Central memory CD8-positive, alpha-beta T cell (primary cell): ENCODE data around the gene ITGB6.
A peak's percentile ranks its signal among the peaks of the same experiment; 100 is the strongest.

Source experiments
- ATAC-seq: fragments of 150-1000 bp; cut with Tn5 transposase; replicated peaks from 2 replicates; pipeline ENCODE4 v1.10.0; 2022; ENCODE audit warnings: mild to moderate bottlenecking, moderate FRiP score, moderate number of reproducible peaks; ENCODE audit not compliant: poor library complexity, severe bottlenecking; ENCODE audit errors: extremely low read depth
- DNase-seq, 2 donors: peaks; one replicate each; pipeline ENCODE4 v3.0.0; 2021; ENCODE audit warnings: low spot score in 2 of 2
- H3K27ac Mint-ChIP-seq: one replicate; pipeline ENCODE4 v1.8.0; 2022; ENCODE audit warnings: low read depth, mild to moderate bottlenecking, moderate library complexity, mixed read lengths
- H3K27me3 Mint-ChIP-seq: one replicate; pipeline ENCODE4 v1.8.0; 2022; ENCODE audit warnings: mixed read lengths
- H3K36me3 Mint-ChIP-seq: one replicate; pipeline ENCODE4 v1.8.0; 2022; ENCODE audit warnings: mild to moderate bottlenecking, moderate library complexity, mixed read lengths; ENCODE audit not compliant: insufficient read depth
- H3K4me1 Mint-ChIP-seq: one replicate; pipeline ENCODE4 v1.8.0; 2022; ENCODE audit warnings: mixed read lengths
- H3K4me3 Mint-ChIP-seq: one replicate; pipeline ENCODE4 v1.8.0; 2022; ENCODE audit warnings: mild to moderate bottlenecking, moderate library complexity, mixed read lengths
- H3K9me3 Mint-ChIP-seq: one replicate; pipeline ENCODE4 v1.8.0; 2022; ENCODE audit warnings: mixed read lengths

The ITGB6 gene

DNA sequence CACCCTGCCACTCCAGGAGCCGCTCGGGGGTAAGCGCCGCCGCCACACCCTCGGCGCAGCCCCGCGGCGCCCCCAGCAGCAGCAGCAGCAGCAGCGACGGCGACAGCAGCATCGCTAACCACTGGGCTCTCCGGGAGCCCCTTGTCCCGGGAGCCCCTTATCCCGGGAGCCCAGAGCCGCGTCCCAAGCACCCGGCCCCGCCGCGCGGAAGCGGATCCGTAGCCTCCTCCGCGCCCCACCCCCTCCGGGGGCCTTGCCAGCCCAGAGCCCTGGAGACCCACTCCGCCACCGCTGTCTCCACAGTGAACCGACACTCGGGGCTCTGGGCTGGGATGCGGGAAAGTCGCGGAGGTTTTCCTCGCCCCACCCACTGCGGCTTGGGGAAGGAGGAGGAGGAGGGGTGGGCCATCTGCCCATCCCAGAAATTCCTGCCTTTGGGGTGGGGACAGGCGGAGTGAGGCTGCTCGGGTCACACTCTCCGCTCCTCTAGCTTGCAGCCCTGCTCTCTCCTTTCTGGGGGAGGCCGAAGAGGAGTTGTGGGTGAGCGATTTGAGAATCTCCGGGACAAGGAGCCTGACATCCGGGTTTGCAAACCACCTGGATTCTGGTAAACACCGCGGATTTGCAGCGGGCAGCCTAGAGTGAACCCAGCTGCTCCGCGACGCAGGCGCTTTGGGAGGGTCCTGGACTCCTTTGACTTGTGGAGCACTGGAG, 137.6 kb downstream of the ITGB6 start, which contains the start of gene PLA2R1:
Gene PLA2R1 (minus strand): TSS at position 324 of the 714 bp plus-strand sequence. CDS start 212 bp downstream, at position 112.
- peaks cover 81% of the 10 kb centered on the region for H3K27me3 Mint-ChIP-seq
- H3K27ac Mint-ChIP-seq, result no peak within 1 kb of the TSS
- ATAC-seq (no peak), DNase-seq (no peak)
- no peaks in the 10 kb centered on the region for H3K9me3 Mint-ChIP-seq
- peaks cover 7% of the 10 kb centered on the region for H3K4me1 Mint-ChIP-seq
- no peaks in the 10 kb centered on the region for H3K36me3 Mint-ChIP-seq
- H3K4me3 Mint-ChIP-seq, result peak within 1 kb of the TSS; percentile 29

GRCh38 chr2:160061944-160062291, 138.2 kb downstream of the ITGB6 start:
- no peak for ATAC-seq
- peaks cover 86% of the 10 kb centered on the region for H3K27me3 Mint-ChIP-seq
- no peaks in the 10 kb centered on the region for H3K36me3 Mint-ChIP-seq
- DNase-seq, result no peak
- H3K4me3 Mint-ChIP-seq, result no peak overlapping the region
- no peak overlapping the region for H3K27ac Mint-ChIP-seq
- H3K9me3 Mint-ChIP-seq, result no peaks in the 10 kb centered on the region
- peaks cover 7% of the 10 kb centered on the region for H3K4me1 Mint-ChIP-seq

GRCh38 chr2:160061533-160061932, 138.5 kb downstream of the ITGB6 start:
- Mint-ChIP-seq H3K4me1 (peaks cover 7% of the 10 kb centered on the region), H3K4me3 (no peak overlapping the region), H3K27me3 (peaks cover 86% of the 10 kb centered on the region), H3K27ac (no peak overlapping the region), H3K9me3 (no peaks in the 10 kb centered on the region), H3K36me3 (no peaks in the 10 kb centered on the region)
- ATAC-seq, result no peak
- DNase-seq, result no peak

DNA sequence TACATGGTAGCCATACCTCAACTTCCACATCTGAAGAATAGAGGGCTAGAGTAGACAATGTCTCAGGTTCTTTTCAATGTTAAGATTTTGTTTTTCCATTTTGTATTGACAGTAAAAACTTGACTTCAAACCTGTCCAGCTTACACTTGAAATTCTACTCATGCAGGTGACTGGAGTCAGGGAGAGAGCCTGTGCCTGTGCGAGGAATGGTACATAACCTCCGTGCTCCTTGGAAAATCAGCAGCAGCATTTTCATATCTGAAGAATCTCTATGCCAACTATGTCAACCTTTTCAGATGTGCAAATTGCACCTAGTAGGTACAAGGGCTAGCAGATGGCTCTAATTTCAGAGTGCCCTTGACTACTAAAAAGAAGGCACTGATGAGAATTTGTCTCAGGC, 139.8 kb downstream of the ITGB6 start:
- no peak overlapping the region for H3K4me3 Mint-ChIP-seq
- no peak for DNase-seq
- H3K27ac Mint-ChIP-seq, result no peak overlapping the region
- H3K27me3 Mint-ChIP-seq, result peaks cover 86% of the 10 kb centered on the region
- H3K9me3 Mint-ChIP-seq, result no peaks in the 10 kb centered on the region
- ATAC-seq, result no peak
- peaks cover 7% of the 10 kb centered on the region for H3K4me1 Mint-ChIP-seq
- peaks cover 2% of the 10 kb centered on the region for H3K36me3 Mint-ChIP-seq

DNA sequence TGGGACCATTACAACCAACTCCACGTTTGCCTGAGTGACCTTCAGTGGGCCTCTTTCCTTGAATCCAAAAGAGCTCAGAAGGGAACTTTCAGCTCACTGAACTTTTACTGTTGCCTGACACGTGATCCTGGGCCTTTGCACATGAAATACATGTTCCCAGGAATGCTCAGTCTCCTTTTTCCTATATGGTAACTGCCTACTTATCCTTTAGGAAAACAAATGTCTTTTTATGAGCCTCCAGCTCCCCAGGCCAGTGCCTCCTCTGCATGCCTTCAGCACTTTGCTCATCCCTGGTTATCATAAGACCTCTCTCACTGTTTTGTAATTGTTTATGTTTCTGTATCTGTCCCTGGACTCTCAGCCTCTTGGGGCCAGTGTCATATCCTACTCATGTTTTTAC, 142.7 kb downstream of the ITGB6 start:
- Mint-ChIP-seq H3K4me1 (no peaks in the 10 kb centered on the region), H3K36me3 (peaks cover 2% of the 10 kb centered on the region), H3K4me3 (no peak overlapping the region), H3K27ac (no peak overlapping the region), H3K27me3 (peaks cover 73% of the 10 kb centered on the region), H3K9me3 (no peaks in the 10 kb centered on the region)
- DNase-seq (no peak), ATAC-seq (no peak)

GRCh38 chr2:160055726-160056108, 144.4 kb downstream of the ITGB6 start:
- DNase-seq (no peak), ATAC-seq (no peak)
- Mint-ChIP-seq H3K27me3 (peaks cover 81% of the 10 kb centered on the region), H3K36me3 (peaks cover 2% of the 10 kb centered on the region), H3K4me3 (no peak overlapping the region), H3K27ac (no peak overlapping the region), H3K4me1 (no peaks in the 10 kb centered on the region), H3K9me3 (no peaks in the 10 kb centered on the region)

GRCh38 chr2:160054984-160055725, 144.9 kb downstream of the ITGB6 start:
- Mint-ChIP-seq H3K9me3 (no peaks in the 10 kb centered on the region), H3K27me3 (peaks cover 79% of the 10 kb centered on the region), H3K4me1 (no peaks in the 10 kb centered on the region), H3K4me3 (no peak overlapping the region), H3K27ac (no peak overlapping the region), H3K36me3 (peaks cover 2% of the 10 kb centered on the region)
- ATAC-seq (no peak), DNase-seq (no peak)

- ATAC-seq, result no peak
- Mint-ChIP-seq H3K4me3 (no peak overlapping the region), H3K27ac (no peak overlapping the region), H3K4me1 (no peaks in the 10 kb centered on the region), H3K9me3 (no peaks in the 10 kb centered on the region), H3K27me3 (peaks cover 69% of the 10 kb centered on the region), H3K36me3 (peaks cover 2% of the 10 kb centered on the region)
- no peak for DNase-seq
These were observed 146.1 kb downstream of the ITGB6 start for GRCh38 chr2:160053946-160054345.

DNA sequence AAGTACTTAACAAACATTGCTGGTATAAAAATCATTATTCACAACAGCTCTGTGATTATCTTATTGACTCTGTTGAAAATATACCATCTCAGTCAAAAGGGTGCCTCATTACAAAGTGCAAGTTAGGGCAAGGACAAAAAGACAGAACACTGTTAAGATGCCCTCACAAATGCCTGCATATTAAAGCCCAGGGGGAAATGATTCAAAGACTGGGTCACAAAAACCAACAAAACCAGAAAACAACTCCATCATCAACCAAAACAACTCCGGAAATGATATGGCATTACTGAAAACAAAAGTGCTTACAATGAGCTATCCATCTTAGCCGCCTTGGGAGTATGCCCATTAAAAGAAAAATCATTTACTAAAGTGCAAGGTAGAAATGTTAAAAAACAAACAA, 147.5 kb downstream of the ITGB6 start:
- Mint-ChIP-seq H3K27ac (no peak overlapping the region), H3K36me3 (peaks cover 2% of the 10 kb centered on the region), H3K4me3 (no peak overlapping the region), H3K9me3 (no peaks in the 10 kb centered on the region), H3K4me1 (no peaks in the 10 kb centered on the region), H3K27me3 (peaks cover 54% of the 10 kb centered on the region)
- ATAC-seq, result no peak
- DNase-seq, result no peak

- DNase-seq (no peak), ATAC-seq (no peak)
- Mint-ChIP-seq H3K9me3 (no peaks in the 10 kb centered on the region), H3K27ac (no peak overlapping the region), H3K4me1 (no peaks in the 10 kb centered on the region), H3K36me3 (peaks cover 2% of the 10 kb centered on the region), H3K27me3 (peaks cover 43% of the 10 kb centered on the region), H3K4me3 (no peak overlapping the region)
These were observed 148.7 kb downstream of the ITGB6 start for GRCh38 chr2:160051371-160051800.

DNA sequence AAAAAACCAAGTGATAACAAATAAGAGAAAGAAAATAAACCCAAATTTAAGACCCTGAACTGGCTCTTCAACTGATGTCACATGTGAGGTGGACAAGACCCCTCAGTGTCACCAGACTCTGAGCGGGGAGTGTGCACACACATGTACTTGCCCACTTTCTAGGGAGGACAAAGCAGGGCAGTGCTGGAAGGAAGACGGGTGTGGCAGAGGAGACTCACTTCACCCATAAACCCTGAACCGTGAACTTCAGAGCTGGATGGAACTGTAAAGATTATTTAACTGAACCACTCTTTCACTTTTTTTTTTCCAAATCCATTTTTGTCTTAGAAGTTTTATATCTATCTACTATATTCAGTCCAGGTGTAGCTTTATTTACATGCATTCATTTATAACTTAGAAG, 149.9 kb downstream of the ITGB6 start:
- ATAC-seq, result no peak
- H3K27ac Mint-ChIP-seq, result no peak overlapping the region

More for the DNA sequence above, 149.9 kb downstream of the ITGB6 start:
- Mint-ChIP-seq H3K9me3 (no peaks in the 10 kb centered on the region), H3K4me1 (no peaks in the 10 kb centered on the region), H3K36me3 (no peaks in the 10 kb centered on the region), H3K27me3 (peaks cover 41% of the 10 kb centered on the region), H3K4me3 (no peak overlapping the region)
- DNase-seq, result no peak
